Endothelial cell of umbilical vein (primary cell): ENCODE data around the gene SIAH1. TPM values are rescaled to one million over a fixed set of nuclear protein-coding genes. Genes with fewer than 3 reads are reported as not detected.

Experiments
- BruUV-seq: library from RNA; stranded (reverse); fragments of 400-500 nt; replicated peaks from 2 replicates; lab custom pipeline; 2021; lab: Mats Ljungman, UMichigan
- CTCF ChIA-PET: fragments of 300-600, 350-600 bp; sonication (Branson Sonifier 250); formaldehyde crosslinking; loops from one replicate; lab custom pipeline; 2021; ENCODE audit warnings: antibody characterized with exemption, inconsistent platforms; lab: Charles Lee
- POLR2A ChIA-PET: fragments of 300-600, 350-600 bp; sonication (Branson Sonifier 250); formaldehyde crosslinking; loops from one replicate; lab custom pipeline; 2021; ENCODE audit warnings: antibody characterized with exemption, inconsistent platforms; lab: Charles Lee
- DNase-seq: peaks from one replicate; pipeline ENCODE4 v3.0.0-alpha.2; 2011; ENCODE audit warnings: low read depth, low spot score
- FAIRE-seq: peaks from 2 replicates; lab custom pipeline; 2011; peaks lifted over from hg19 to GRCh38; lab: Jason Lieb, UNC
- H2AFZ ChIP-seq: 2 replicates; pipeline ENCODE4 v1.6.0; 2012; ENCODE audit warnings: low read depth, low read length, control low read depth, inconsistent platforms
- H3K27ac ChIP-seq: 2 replicates; pipeline ENCODE4 v1.5.1; 2011; ENCODE audit warnings: low read depth, mild to moderate bottlenecking, control low read depth, low read length, moderate library complexity; ENCODE audit not compliant: insufficient read depth
- H3K27me3 ChIP-seq, 2 experiments: 2 replicates each; pipeline versions ENCODE4 v1.6.0 to v1.6.1; 2011; ENCODE audit warnings: low read length in 2 of 2, mixed read lengths in 1 of 2; ENCODE audit not compliant: control insufficient read depth in 2 of 2, insufficient read depth in 2 of 2
- H3K36me3 ChIP-seq, 2 experiments: 2 replicates in 1 of 2; 3 replicates in 1 of 2; pipeline ENCODE4 v1.5.1; 2011; ENCODE audit warnings: low read length in 2 of 2, mild to moderate bottlenecking in 1 of 2, moderate library complexity in 1 of 2; ENCODE audit not compliant: control insufficient read depth in 2 of 2, insufficient read depth in 2 of 2; ENCODE audit errors: extremely low read depth in 1 of 2
- H3K4me1 ChIP-seq: 3 replicates; pipeline ENCODE4 v1.5.1; 2011; ENCODE audit warnings: mild to moderate bottlenecking, low read length; ENCODE audit not compliant: control insufficient read depth, insufficient read depth; ENCODE audit errors: extremely low read depth
- H3K4me2 ChIP-seq: 2 replicates; pipeline ENCODE4 v1.6.1; 2011; ENCODE audit warnings: low read length, control low read depth, mixed read lengths; ENCODE audit not compliant: insufficient read depth
- H3K4me3 ChIP-seq, 3 experiments: fragments of 200-600 bp in 1 of 3; sonication (generic), shearing (Covaris generic) in 1 of 3; replicated peaks in 1 of 3; 2 replicates each; pipeline ENCODE4 v1.5.1; 2011 to 2016; ENCODE audit warnings: control low read depth in 3 of 3, low read length in 3 of 3, mild to moderate bottlenecking in 2 of 3, inconsistent platforms in 1 of 3, low read depth in 1 of 3, moderate library complexity in 1 of 3; ENCODE audit not compliant: insufficient read depth in 1 of 3
- H3K79me2 ChIP-seq: 2 replicates; pipeline ENCODE4 v1.6.0; 2012; ENCODE audit warnings: low read length, inconsistent platforms; ENCODE audit not compliant: control insufficient read depth, insufficient read depth
- H3K9ac ChIP-seq: replicated peaks from 2 replicates; pipeline ENCODE3; 2011; ENCODE audit warnings: low read length, control low read depth; ENCODE audit not compliant: insufficient read depth; ENCODE audit errors: extremely low read depth
- H3K9me1 ChIP-seq: replicated peaks from 3 replicates; pipeline ENCODE4 v1.6.0; 2011; ENCODE audit warnings: mild to moderate bottlenecking, low read length; ENCODE audit not compliant: control insufficient read depth, insufficient read depth; ENCODE audit errors: extremely low read depth
- H3K9me3 ChIP-seq: replicated peaks from 2 replicates; pipeline ENCODE4 v1.5.1; 2012; ENCODE audit warnings: low read length, inconsistent platforms; ENCODE audit not compliant: control insufficient read depth, insufficient read depth
- H4K20me1 ChIP-seq: replicated peaks from 2 replicates; pipeline ENCODE3; 2011; ENCODE audit warnings: mild to moderate bottlenecking, low read length; ENCODE audit not compliant: control insufficient read depth, insufficient read depth; ENCODE audit errors: extremely low read depth
- CTCF ChIP-seq, 2 donors: IDR thresholded peaks; 1 replicate in 1 of 2; 2 replicates in 1 of 2; pipeline ENCODE4 v1.5.1; 2011; ENCODE audit warnings: low read length in 2 of 2, mild to moderate bottlenecking in 2 of 2, moderate library complexity in 2 of 2, control low read depth in 1 of 2, inconsistent platforms in 1 of 2, low read depth in 1 of 2; ENCODE audit not compliant: insufficient read depth in 1 of 2; ENCODE audit errors: extremely low read depth in 1 of 2
- EZH2 ChIP-seq: IDR thresholded peaks from 2 replicates; pipeline ENCODE4 v1.6.1; 2012; ENCODE audit warnings: borderline replicate concordance, low read depth, mild to moderate bottlenecking, moderate library complexity, low read length, inconsistent platforms; ENCODE audit not compliant: severe bottlenecking
- FOS ChIP-seq: IDR thresholded peaks from 2 replicates; pipeline ENCODE4 v1.6.1; 2011; ENCODE audit warnings: mild to moderate bottlenecking, low read length, moderate library complexity, borderline replicate concordance; ENCODE audit not compliant: insufficient read depth
- GATA2 ChIP-seq: IDR thresholded peaks from 2 replicates; pipeline ENCODE4 v1.7.0; 2011; ENCODE audit warnings: low read depth, mild to moderate bottlenecking, moderate library complexity, mixed read lengths, low read length; ENCODE audit not compliant: insufficient read length, insufficient read depth
- JUN ChIP-seq: IDR thresholded peaks from 2 replicates; pipeline ENCODE4 v1.6.1; 2011; ENCODE audit warnings: borderline replicate concordance, low read depth; ENCODE audit not compliant: insufficient read length, insufficient read depth
- MYC ChIP-seq: IDR thresholded peaks from one replicate; pipeline ENCODE4 v1.6.1; 2011; ENCODE audit warnings: mild to moderate bottlenecking, low read depth, low read length
- POLR2A ChIP-seq: IDR thresholded peaks from 2 replicates; pipeline ENCODE4 v1.6.1; 2012; ENCODE audit warnings: low read depth, mild to moderate bottlenecking, control low read depth, low read length
- POLR2AphosphoS5 ChIP-seq: IDR thresholded peaks from 2 replicates; pipeline ENCODE4 v1.6.1; 2012; ENCODE audit warnings: low read depth, mild to moderate bottlenecking, control low read depth, low read length, moderate library complexity; ENCODE audit not compliant: insufficient read depth
- dilution Hi-C: fragments of 300-500 bp; cut with MboI; formaldehyde crosslinking; loops from one replicate; pipeline ENCODE4 v1.15.0; 2019; ENCODE audit warnings: low sequenced_read_pairs; ENCODE audit not compliant: extremely low pct_ligation_motif_present
- intact Hi-C: fragments of 100-400 bp; cut with micrococcal nuclease; formaldehyde crosslinking; loops from one replicate; pipeline ENCODE4 v1.10.0; 2022
- polyA plus RNA-seq, 4 experiments: library from polyadenylated mRNA; depleted of rRNA in 3 of 4; stranded (reverse) in 3 of 4; unstranded in 1 of 4; fragments of >200 nt; gene quantifications; 2 replicates each; pipeline versions ENCODE4 v1.2.1 to v1.2.3, GENCODE V29; 2011 to 2012; ENCODE audit warnings: missing spikeins in 1 of 4
- total RNA-seq: library from RNA; stranded (reverse); gene quantifications from 2 replicates; pipeline ENCODE4 v1.2.3, GENCODE V29; 2021
- TF ChIP-seq, protein P1 (sequence below): IDR thresholded peaks from 2 replicates; pipeline ENCODE4 v1.6.1; 2011; ENCODE audit not compliant: insufficient read depth, insufficient read length

SIAH1 gene
- total and polyA plus RNA-seq, 2 donors (not counting 3 experiments of a cell fraction or from before 2014, with no cell fraction given), result 14.4 to 19.9 TPM

DNA sequence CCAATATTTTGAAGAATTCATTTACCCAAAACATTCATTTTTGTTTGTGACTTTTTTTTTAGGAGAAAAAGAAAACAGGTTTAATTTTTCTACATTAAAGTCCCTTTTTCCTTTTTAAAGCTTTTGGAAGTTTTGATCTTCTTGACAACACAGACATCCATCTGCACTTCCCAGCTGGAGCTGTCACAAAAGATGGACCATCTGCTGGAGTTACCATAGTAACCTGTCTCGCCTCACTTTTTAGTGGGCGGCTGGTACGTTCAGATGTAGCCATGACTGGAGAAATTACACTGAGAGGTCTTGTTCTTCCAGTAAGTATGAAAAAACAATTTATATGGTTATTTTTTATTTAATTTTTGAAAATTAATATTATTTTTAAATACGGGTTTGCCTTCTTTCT lies 37.2 kb downstream of the SIAH1 start:
- H3K36me3 ChIP-seq, result peaks cover 8% of the 10 kb centered on the region in 2 experiments
- CTCF ChIA-PET, result interaction anchor here (1.2 kb wide), 1 partner anchor 282 kb away, joined by 4 read pairs; no protein-coding TSS in a partner anchor
- no TSS peak for BruUV-seq
- no peak overlapping the region for H2AFZ ChIP-seq
- FAIRE-seq, result no peak
- TF ChIP-seq MYC, result no peak
- no peak for TF ChIP-seq POLR2AphosphoS5
- no peak for TF ChIP-seq GATA2
- TF ChIP-seq JUN, result no peak
- no peak for TF ChIP-seq EZH2
- TF ChIP-seq POLR2A, result no peak
- TF ChIP-seq, protein P1, sequence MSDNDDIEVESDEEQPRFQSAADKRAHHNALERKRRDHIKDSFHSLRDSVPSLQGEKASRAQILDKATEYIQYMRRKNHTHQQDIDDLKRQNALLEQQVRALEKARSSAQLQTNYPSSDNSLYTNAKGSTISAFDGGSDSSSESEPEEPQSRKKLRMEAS, result no peak
- TF ChIP-seq CTCF (IDR thresholded peaks at IDR 0.05; ENCODE audit: extremely low read depth in 1 of 2, insufficient read depth in 1 of 2, low read depth in 1 of 2, low read length in 2 of 2), result no peak
- TF ChIP-seq FOS, result no peak
- POLR2A ChIA-PET, result interaction anchor here (1.0 kb wide), 1 partner anchor 29 kb away, joined by 3 read pairs; no protein-coding TSS in a partner anchor
- H3K4me2 ChIP-seq, result no peak overlapping the region
- H4K20me1 ChIP-seq, result no peaks in the 10 kb centered on the region
- no peak overlapping the region for H3K9ac ChIP-seq
- H3K79me2 ChIP-seq, result no peaks in the 10 kb centered on the region
- intact Hi-C loops, result no loop called here
- H3K9me3 ChIP-seq, result no peaks in the 10 kb centered on the region
- no peaks in the 10 kb centered on the region for H3K27me3 ChIP-seq
- H3K9me1 ChIP-seq, result no peaks in the 10 kb centered on the region
- dilution Hi-C loops, result no loop called here
- no peak overlapping the region for H3K4me3 ChIP-seq
- DNase-seq, result no peak
- H3K4me1 ChIP-seq, result no peaks in the 10 kb centered on the region
- H3K27ac ChIP-seq, result no peak overlapping the region
